CD4-positive, CD25-positive, alpha-beta regulatory T cell (primary cell): ENCODE measurements around the gene MFSD12. TPM values are rescaled to one million over a fixed set of nuclear protein-coding genes. Genes with fewer than 3 reads are reported as not detected.

Experiments
- ATAC-seq, 2 donors: fragments of 150-1000 bp; cut with Tn5 transposase; one replicate each; pipeline ENCODE4 v1.10.0; 2021; ENCODE audit warnings: low read depth in 2 of 2, moderate number of reproducible peaks in 2 of 2, moderate library complexity in 1 of 2
- DNase-seq, 3 donors: peaks; one replicate each; pipeline versions ENCODE4 v3.0.0 to v3.0.0-alpha.2; 2012 to 2022; ENCODE audit warnings: mixed read lengths in 1 of 3
- H3K27ac ChIP-seq: one replicate; pipeline ENCODE4 v1.7.0; 2013; ENCODE audit warnings: mild to moderate bottlenecking, low read length; ENCODE audit not compliant: insufficient read depth, poor library complexity, severe bottlenecking
- H3K27me3 ChIP-seq: one replicate; pipeline ENCODE4 v1.7.0; 2013; ENCODE audit warnings: low read length; ENCODE audit not compliant: control insufficient read depth, insufficient read depth
- H3K36me3 ChIP-seq: one replicate; pipeline ENCODE4 v1.7.0; 2013; ENCODE audit warnings: mild to moderate bottlenecking, low read length, moderate library complexity; ENCODE audit not compliant: control insufficient read depth, insufficient read depth
- H3K4me1 ChIP-seq: 2 replicates; pipeline ENCODE4 v1.7.0; 2013; ENCODE audit warnings: mild to moderate bottlenecking, low read length; ENCODE audit not compliant: insufficient read depth, control insufficient read depth, poor library complexity, severe bottlenecking
- H3K4me3 ChIP-seq: one replicate; pipeline ENCODE4 v1.7.0; 2013; ENCODE audit warnings: low read depth, mild to moderate bottlenecking, low read length, moderate library complexity
- H3K9me3 ChIP-seq, 2 experiments: 1 replicate in 1 of 2; 2 replicates in 1 of 2; pipeline ENCODE4 v1.7.0; 2013; ENCODE audit warnings: low read length in 2 of 2, mild to moderate bottlenecking in 1 of 2, moderate library complexity in 1 of 2; ENCODE audit not compliant: control insufficient read depth in 2 of 2
- H3K27ac Mint-ChIP-seq, 3 donors: one replicate each; pipeline ENCODE4 v1.8.0; 2020 to 2022; ENCODE audit warnings: mild to moderate bottlenecking in 3 of 3, mixed read lengths in 3 of 3, moderate library complexity in 2 of 3
- H3K27me3 Mint-ChIP-seq: one replicate; pipeline ENCODE4 v1.8.0; 2022; ENCODE audit warnings: mild to moderate bottlenecking, mixed read lengths
- H3K36me3 Mint-ChIP-seq: one replicate; pipeline ENCODE4 v1.8.0; 2020; ENCODE audit warnings: mixed read lengths
- H3K4me1 Mint-ChIP-seq, 4 donors: one replicate each; pipeline ENCODE4 v1.8.0; 2020 to 2022; ENCODE audit warnings: mixed read lengths in 4 of 4, mild to moderate bottlenecking in 1 of 4
- H3K4me3 Mint-ChIP-seq, 4 donors: one replicate each; pipeline ENCODE4 v1.8.0; 2020 to 2022; ENCODE audit warnings: mild to moderate bottlenecking in 4 of 4, mixed read lengths in 4 of 4, moderate library complexity in 3 of 4
- H3K9me3 Mint-ChIP-seq, 7 donors: one replicate each; pipeline ENCODE4 v1.8.0; 2020 to 2022; ENCODE audit warnings: mixed read lengths in 7 of 7, mild to moderate bottlenecking in 3 of 7, moderate library complexity in 2 of 7
- polyA plus RNA-seq, 4 donors: library from polyadenylated mRNA; unstranded; fragments of 300-500 nt; fragmentation: Illumina TruSeq; gene quantifications; one replicate each; pipeline ENCODE4 v1.2.3, GENCODE V29; 2021
- total RNA-seq: library from RNA; stranded (reverse); gene quantifications from one replicate; pipeline ENCODE4 v1.2.3, GENCODE V29; 2022

Gene MFSD12
- total and polyA plus RNA-seq, 5 donors from 2014 or later = 28.5 to 63.8 (median 36.2) TPM

- peaks cover 53% of the 10 kb centered on the region for H3K36me3 ChIP-seq
- no peak overlapping the region for H3K4me3 ChIP-seq
- ATAC-seq (no peak), DNase-seq (no peak)
- H3K27me3 Mint-ChIP-seq = no peaks in the 10 kb centered on the region
- H3K27me3 ChIP-seq = no peaks in the 10 kb centered on the region
- H3K4me3 Mint-ChIP-seq = no peak overlapping the region
- H3K4me1 Mint-ChIP-seq = no peaks in the 10 kb centered on the region
- no peaks in the 10 kb centered on the region for H3K9me3 ChIP-seq
- H3K4me1 ChIP-seq = no peaks in the 10 kb centered on the region
- H3K27ac ChIP-seq = no peak overlapping the region
- no peak overlapping the region for H3K27ac Mint-ChIP-seq
- no peaks in the 10 kb centered on the region for H3K36me3 Mint-ChIP-seq
- no peaks in the 10 kb centered on the region for H3K9me3 Mint-ChIP-seq
These were observed 29.3 kb downstream of the MFSD12 start for GRCh38 chr19:3528080-3528479.

GRCh38 chr19:3527238-3527910 lies 30.0 kb downstream of the MFSD12 start:
- Histone ChIP-seq H3K27ac (no peak overlapping the region), H3K4me1 (no peaks in the 10 kb centered on the region), H3K27me3 (no peaks in the 10 kb centered on the region), H3K4me3 (no peak overlapping the region), H3K36me3 (peaks cover 52% of the 10 kb centered on the region), H3K9me3 (no peaks in the 10 kb centered on the region)
- H3K27ac Mint-ChIP-seq = no peak overlapping the region
- H3K4me1 Mint-ChIP-seq = no peaks in the 10 kb centered on the region
- H3K4me3 Mint-ChIP-seq = no peak overlapping the region
- H3K27me3 Mint-ChIP-seq = no peaks in the 10 kb centered on the region
- no peaks in the 10 kb centered on the region for H3K9me3 Mint-ChIP-seq
- DNase-seq (no peak), ATAC-seq (no peak)
- no peaks in the 10 kb centered on the region for H3K36me3 Mint-ChIP-seq

- Mint-ChIP-seq H3K36me3 (no peaks in the 10 kb centered on the region), H3K4me1 (no peaks in the 10 kb centered on the region), H3K27ac (no peak overlapping the region), H3K4me3 (no peak overlapping the region), H3K9me3 (no peaks in the 10 kb centered on the region), H3K27me3 (no peaks in the 10 kb centered on the region)
- H3K27me3 ChIP-seq = no peaks in the 10 kb centered on the region
- H3K27ac ChIP-seq = no peak overlapping the region
- no peak overlapping the region for H3K4me3 ChIP-seq
- H3K36me3 ChIP-seq = peaks cover 54% of the 10 kb centered on the region
- DNase-seq (no peak), ATAC-seq (no peak)
- no peaks in the 10 kb centered on the region for H3K4me1 ChIP-seq
- H3K9me3 ChIP-seq = no peaks in the 10 kb centered on the region
These were observed 30.7 kb downstream of the MFSD12 start for GRCh38 chr19:3526507-3527237.

GRCh38 chr19:3524904-3525451 lies 32.4 kb downstream of the MFSD12 start:
- H3K4me3 ChIP-seq = no peak overlapping the region
- no peak for DNase-seq
- Mint-ChIP-seq H3K4me3 (no peak overlapping the region), H3K9me3 (no peaks in the 10 kb centered on the region), H3K4me1 (peaks cover 0 to 4% (median 2%) of the 10 kb centered on the region in 4 donors), H3K27ac (no peak overlapping the region), H3K27me3 (no peaks in the 10 kb centered on the region), H3K36me3 (peaks cover 4% of the 10 kb centered on the region)
- H3K36me3 ChIP-seq = peaks cover 46% of the 10 kb centered on the region
- H3K4me1 ChIP-seq = no peaks in the 10 kb centered on the region
- ATAC-seq = no peak
- H3K27me3 ChIP-seq = no peaks in the 10 kb centered on the region
- H3K9me3 ChIP-seq = no peaks in the 10 kb centered on the region
- H3K27ac ChIP-seq = no peak overlapping the region

GRCh38 chr19:3524078-3524842 lies 33.1 kb downstream of the MFSD12 start:
- H3K36me3 Mint-ChIP-seq = peaks cover 4% of the 10 kb centered on the region
- Histone ChIP-seq H3K4me1 (no peaks in the 10 kb centered on the region), H3K27me3 (no peaks in the 10 kb centered on the region), H3K9me3 (no peaks in the 10 kb centered on the region), H3K4me3 (no peak overlapping the region), H3K36me3 (peaks cover 53% of the 10 kb centered on the region), H3K27ac (no peak overlapping the region)
- no peak overlapping the region for H3K4me3 Mint-ChIP-seq
- peaks cover 0 to 4% (median 2%) of the 10 kb centered on the region in 4 donors for H3K4me1 Mint-ChIP-seq
- H3K9me3 Mint-ChIP-seq = no peaks in the 10 kb centered on the region
- H3K27ac Mint-ChIP-seq = no peak overlapping the region
- DNase-seq = no peak
- no peak for ATAC-seq
- no peaks in the 10 kb centered on the region for H3K27me3 Mint-ChIP-seq

GRCh38 chr19:3523361-3524077 lies 33.9 kb downstream of the MFSD12 start:
- Mint-ChIP-seq H3K9me3 (no peaks in the 10 kb centered on the region), H3K36me3 (peaks cover 4% of the 10 kb centered on the region), H3K27me3 (no peaks in the 10 kb centered on the region), H3K4me1 (peaks cover 0 to 5% (median 2%) of the 10 kb centered on the region in 4 donors), H3K4me3 (no peak overlapping the region), H3K27ac (no peak overlapping the region)
- Histone ChIP-seq H3K27ac (no peak overlapping the region), H3K4me1 (no peaks in the 10 kb centered on the region), H3K9me3 (no peaks in the 10 kb centered on the region), H3K36me3 (peaks cover 54% of the 10 kb centered on the region), H3K27me3 (no peaks in the 10 kb centered on the region), H3K4me3 (no peak overlapping the region)
- no peak for DNase-seq
- ATAC-seq = no peak
